ENCODE measurements around the gene GCSAM. TPM values are rescaled to one million over a fixed set of nuclear protein-coding genes. Genes with fewer than 3 reads are reported as not detected.

The GCSAM gene
- total RNA-seq, 1 donor from 2014 or later = not detected

DNA sequence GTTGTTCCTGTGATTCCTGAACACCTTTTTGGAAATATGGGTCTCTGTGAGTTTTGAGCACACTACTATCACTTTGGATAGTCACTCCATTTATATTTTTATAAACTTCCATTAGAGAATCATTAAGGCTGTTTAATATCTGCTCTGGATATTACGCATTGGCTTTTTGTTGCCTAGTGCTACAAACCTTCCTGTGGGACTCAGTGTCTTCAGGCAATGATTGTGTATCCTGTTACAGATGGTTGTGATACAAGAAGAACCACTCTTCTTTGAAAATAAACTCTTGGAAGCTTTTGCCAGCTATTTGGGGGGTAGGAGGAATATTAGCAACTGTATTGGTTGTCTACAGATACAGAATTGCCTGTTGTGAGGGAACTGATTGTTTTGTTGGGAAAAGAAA, 15.6 kb downstream of the GCSAM start:
- H3K4me3 ChIP-seq (ENCODE audit: low read depth, low read length) = no peak overlapping the region
- TF ChIP-seq, protein P1, sequence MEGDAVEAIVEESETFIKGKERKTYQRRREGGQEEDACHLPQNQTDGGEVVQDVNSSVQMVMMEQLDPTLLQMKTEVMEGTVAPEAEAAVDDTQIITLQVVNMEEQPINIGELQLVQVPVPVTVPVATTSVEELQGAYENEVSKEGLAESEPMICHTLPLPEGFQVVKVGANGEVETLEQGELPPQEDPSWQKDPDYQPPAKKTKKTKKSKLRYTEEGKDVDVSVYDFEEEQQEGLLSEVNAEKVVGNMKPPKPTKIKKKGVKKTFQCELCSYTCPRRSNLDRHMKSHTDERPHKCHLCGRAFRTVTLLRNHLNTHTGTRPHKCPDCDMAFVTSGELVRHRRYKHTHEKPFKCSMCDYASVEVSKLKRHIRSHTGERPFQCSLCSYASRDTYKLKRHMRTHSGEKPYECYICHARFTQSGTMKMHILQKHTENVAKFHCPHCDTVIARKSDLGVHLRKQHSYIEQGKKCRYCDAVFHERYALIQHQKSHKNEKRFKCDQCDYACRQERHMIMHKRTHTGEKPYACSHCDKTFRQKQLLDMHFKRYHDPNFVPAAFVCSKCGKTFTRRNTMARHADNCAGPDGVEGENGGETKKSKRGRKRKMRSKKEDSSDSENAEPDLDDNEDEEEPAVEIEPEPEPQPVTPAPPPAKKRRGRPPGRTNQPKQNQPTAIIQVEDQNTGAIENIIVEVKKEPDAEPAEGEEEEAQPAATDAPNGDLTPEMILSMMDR (conservative IDR thresholded peaks at IDR 0.05; ENCODE audit: low read depth, low read length) = no peak
- DNase-seq (ENCODE audit: low read depth) = no peak

DNA sequence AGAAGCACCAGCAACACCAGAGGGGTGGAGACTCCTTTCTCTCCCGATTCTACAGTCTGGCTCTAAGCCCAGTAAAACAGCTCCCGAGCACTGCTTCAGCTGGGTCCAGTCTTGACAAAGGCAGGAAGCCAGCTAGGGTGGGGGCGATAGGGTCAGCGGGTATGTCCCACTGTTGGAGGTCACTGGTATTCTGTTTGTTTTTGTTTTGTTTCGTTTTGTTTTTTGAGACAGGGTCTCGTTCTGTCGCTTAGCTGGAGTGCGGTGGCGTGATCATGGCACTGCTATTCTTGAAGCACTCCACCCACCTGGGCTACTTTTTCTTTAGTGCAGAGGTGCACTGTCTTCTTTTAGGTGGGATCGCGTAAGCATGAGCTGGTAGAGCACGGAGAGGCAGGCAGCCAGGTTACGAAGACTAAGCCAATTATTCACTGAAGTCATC, 16.3 kb downstream of the GCSAM start:
- TF ChIP-seq, protein P1 (conservative IDR thresholded peaks at IDR 0.05; ENCODE audit: low read depth, low read length) = no peak
- no peak for DNase-seq (ENCODE audit: low read depth)
- no peak overlapping the region for H3K4me3 ChIP-seq (ENCODE audit: low read depth, low read length)

DNA sequence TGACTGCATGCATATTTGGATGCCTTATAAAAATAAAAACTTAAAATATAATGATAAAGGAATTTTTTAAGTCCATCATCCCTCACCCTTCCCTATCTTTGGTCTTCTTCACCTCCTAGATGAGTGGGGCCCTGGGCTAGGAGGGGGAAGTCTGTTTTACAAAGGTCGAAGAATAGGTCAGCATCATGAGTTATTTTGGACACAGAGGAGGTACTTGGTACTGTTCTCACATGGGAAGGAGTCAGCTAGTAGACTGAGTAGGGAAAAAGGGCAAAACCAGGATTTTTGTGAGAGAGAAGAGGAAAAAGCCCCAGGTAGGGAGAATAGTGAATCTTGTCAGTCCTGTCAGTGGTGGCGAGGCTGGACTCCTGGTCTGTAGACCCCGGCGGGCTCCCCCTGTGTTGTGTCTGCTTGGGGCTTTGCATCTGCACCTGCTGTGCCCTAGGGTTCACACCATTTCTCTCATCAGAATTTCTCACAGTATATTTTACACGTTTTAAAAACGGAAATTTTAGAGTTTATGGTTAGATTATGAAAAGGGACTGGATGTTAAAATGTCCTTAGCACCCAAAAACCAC, 17.2 kb downstream of the GCSAM start:
- no peak for DNase-seq (ENCODE audit: low read depth)
- H3K4me3 ChIP-seq (ENCODE audit: low read depth, low read length) = no peak overlapping the region
- TF ChIP-seq, protein P1 (conservative IDR thresholded peaks at IDR 0.05; ENCODE audit: low read depth, low read length) = no peak

DNA sequence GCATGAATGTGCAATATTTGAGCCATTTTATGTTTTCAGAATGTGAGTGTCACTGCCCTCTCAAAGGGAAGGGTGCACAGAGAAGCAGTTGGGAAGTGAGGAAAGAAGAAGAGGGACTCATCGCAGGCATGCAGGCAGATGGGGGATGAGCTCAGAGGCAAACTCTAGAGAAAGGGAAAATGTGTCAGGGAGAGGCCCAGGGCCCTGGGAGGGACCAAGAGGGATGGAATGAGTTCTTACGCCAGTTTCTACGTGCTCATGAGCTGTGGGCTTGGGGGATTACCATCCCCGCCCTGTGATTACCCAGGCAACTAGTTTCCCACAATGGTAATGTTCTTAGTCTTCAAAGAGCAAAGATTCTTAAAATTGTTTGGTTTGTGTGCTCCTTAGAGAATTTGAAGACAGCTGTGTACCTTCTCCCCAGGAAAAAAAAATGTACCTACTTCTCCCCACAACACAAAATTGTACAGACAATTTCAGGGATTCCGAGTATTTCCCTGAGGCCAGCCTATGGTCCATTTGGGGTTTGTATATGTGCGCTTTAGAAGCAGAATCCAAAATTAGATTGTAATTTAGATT, 17.8 kb downstream of the GCSAM start:
- TF ChIP-seq, protein P1 (conservative IDR thresholded peaks at IDR 0.05; ENCODE audit: low read depth, low read length) = no peak
- H3K4me3 ChIP-seq (ENCODE audit: low read depth, low read length) = no peak overlapping the region
- DNase-seq (ENCODE audit: low read depth) = no peak

DNA sequence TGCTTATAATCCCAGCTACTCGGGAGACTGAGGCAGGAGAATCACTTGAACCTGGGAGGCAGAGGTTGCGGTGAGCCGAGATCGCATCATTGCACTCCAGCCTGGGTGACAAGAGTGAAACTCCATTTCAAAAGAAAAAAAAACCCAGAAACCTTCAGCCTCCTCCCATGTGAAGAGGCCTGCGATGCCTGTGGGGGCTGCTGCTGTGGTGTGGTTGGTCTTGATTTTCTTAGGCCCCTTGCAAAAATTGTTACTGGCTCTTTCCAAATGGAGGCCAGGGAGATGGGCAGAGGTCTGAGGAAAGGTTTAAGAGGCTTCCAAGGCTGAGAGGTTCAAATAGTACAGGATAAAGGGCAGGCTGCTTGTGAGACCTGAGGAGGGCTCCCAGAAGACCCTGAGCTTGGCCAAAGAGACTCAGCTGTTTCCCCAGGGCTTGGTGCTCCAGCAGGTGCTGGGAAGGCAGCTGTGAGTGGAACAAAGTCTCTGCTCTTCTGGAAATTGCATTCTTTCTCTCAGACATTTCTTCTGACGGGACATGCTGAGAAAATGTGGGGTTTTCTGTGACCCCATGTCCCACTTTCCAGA, 18.4 kb downstream of the GCSAM start:
- no peak overlapping the region for H3K4me3 ChIP-seq (ENCODE audit: low read depth, low read length)
- DNase-seq (ENCODE audit: low read depth) = no peak
- TF ChIP-seq, protein P1 (conservative IDR thresholded peaks at IDR 0.05; ENCODE audit: low read depth, low read length) = no peak

DNA sequence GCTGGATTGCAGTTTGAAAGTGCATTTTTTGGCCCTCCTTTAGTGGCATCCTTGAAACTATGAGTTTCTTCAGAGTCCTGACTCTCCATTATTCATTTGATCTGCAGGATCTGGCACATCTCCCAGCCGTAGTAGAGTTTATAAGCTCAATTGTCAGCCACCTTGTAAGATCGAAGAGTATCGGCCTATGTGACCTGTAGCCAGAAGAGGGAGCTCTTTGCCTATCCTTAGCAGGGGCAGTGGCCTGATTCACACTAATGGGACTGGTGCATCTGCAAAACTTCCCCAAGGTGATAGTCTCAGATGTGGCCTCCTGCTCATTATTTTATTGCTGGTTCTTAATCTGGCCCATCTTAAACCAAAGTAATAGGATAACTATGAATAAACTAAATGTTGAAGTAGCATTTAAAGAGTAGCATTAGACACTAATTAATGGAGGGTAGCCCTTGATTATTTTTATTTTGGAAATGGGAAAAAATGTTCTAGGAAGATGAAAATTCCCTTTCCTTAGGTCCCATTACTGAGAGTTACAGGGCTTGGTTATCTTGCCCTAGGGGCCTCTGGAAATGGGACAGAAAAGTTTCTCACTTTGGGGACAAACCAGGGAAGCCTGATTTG, 21.2 kb downstream of the GCSAM start:
- TF ChIP-seq, protein P1 (conservative IDR thresholded peaks at IDR 0.05; ENCODE audit: low read depth, low read length) = peak; percentile 97
- no peak overlapping the region for H3K4me3 ChIP-seq (ENCODE audit: low read depth, low read length)
- no peak for DNase-seq (ENCODE audit: low read depth)
